HL-60 (cell line): ENCODE data around the gene RHOBTB1.

ENCODE experiments used
- POLR2AphosphoS5 ChIP-seq: IDR thresholded peaks from 2 replicates; pipeline ENCODE4 v1.6.1; 2012; ENCODE audit warnings: low read depth
- REST ChIP-seq: IDR thresholded peaks from 2 replicates; pipeline ENCODE4 v1.6.1; 2012; ENCODE audit warnings: low read depth; ENCODE audit not compliant: insufficient replicate concordance

- TF ChIP-seq POLR2AphosphoS5 = no peak
- TF ChIP-seq REST = no peak
These were observed 109.6 kb downstream of the RHOBTB1 start for GRCh38 chr10:60834401-60834800.
